IMR-90 (cell line): Measurements from ENCODE around the gene MISP3. TPM values are rescaled to one million over a fixed set of nuclear protein-coding genes. Genes with fewer than 3 reads are reported as not detected.

Source experiments
- ATAC-seq: fragments of 200-7000 bp; cut with Tn5 transposase; 2 replicates; pipeline ENCODE4 v1.9.1; 2020; ENCODE audit warnings: low read depth, mild to moderate bottlenecking, moderate library complexity
- BruUV-seq: library from RNA; stranded (reverse); fragments of 400-500 nt; replicated peaks from 2 replicates; lab custom pipeline; 2021; lab: Mats Ljungman, UMichigan
- CTCF ChIA-PET: fragments of 300-600 bp; formaldehyde crosslinking; extraction: SDS; loops from one replicate; lab custom pipeline; 2021; ENCODE audit warnings: antibody characterized with exemption; lab: Yijun Ruan, JAX
- POLR2A ChIA-PET: fragments of 300-600 bp; sonication (Branson Sonifier 250); formaldehyde crosslinking; loops from one replicate; lab custom pipeline; 2022; ENCODE audit warnings: antibody characterized with exemption; ENCODE audit not compliant: unreplicated experiment; lab: Charles Lee
- DNase-seq: peaks from one replicate; pipeline ENCODE4 v3.0.0; 2013
- H2AFZ ChIP-seq: replicated peaks from 2 replicates; pipeline ENCODE3; 2013; ENCODE audit warnings: low read length, mild to moderate bottlenecking; ENCODE audit not compliant: poor library complexity
- H2AK5ac ChIP-seq: 2 replicates; pipeline ENCODE4 v1.6.1; 2013; ENCODE audit warnings: low read depth, low read length, inconsistent platforms
- H2AK9ac ChIP-seq: replicated peaks from 2 replicates; pipeline ENCODE3; 2013; ENCODE audit warnings: mild to moderate bottlenecking, low read depth, low read length, moderate library complexity; ENCODE audit not compliant: poor library complexity
- H2BK120ac ChIP-seq: 2 replicates; pipeline ENCODE4 v1.6.1; 2013; ENCODE audit warnings: low read depth, low read length, inconsistent platforms
- H2BK15ac ChIP-seq: 3 replicates; pipeline ENCODE4 v1.6.1; 2013; ENCODE audit warnings: low read depth, low read length, inconsistent platforms
- H2BK20ac ChIP-seq: 2 replicates; pipeline ENCODE4 v1.6.1; 2013; ENCODE audit warnings: low read depth, mild to moderate bottlenecking, inconsistent platforms, low read length, moderate library complexity
- H2BK5ac ChIP-seq: 2 replicates; pipeline ENCODE4 v1.6.1; 2013; ENCODE audit warnings: mild to moderate bottlenecking, low read depth, low read length, inconsistent platforms; ENCODE audit not compliant: poor library complexity, severe bottlenecking
- H3K14ac ChIP-seq: replicated peaks from 2 replicates; pipeline ENCODE4 v1.6.1; 2013; ENCODE audit warnings: low read depth, low read length, inconsistent platforms
- H3K18ac ChIP-seq: 2 replicates; pipeline ENCODE4 v1.6.1; 2013; ENCODE audit warnings: low read depth, low read length, control low read depth
- H3K23ac ChIP-seq: 2 replicates; pipeline ENCODE4 v1.6.1; 2013; ENCODE audit warnings: low read depth, low read length, inconsistent platforms
- H3K27ac ChIP-seq: 2 replicates; pipeline ENCODE4 v1.5.1; 2013; ENCODE audit warnings: mild to moderate bottlenecking, control low read depth, low read length; ENCODE audit not compliant: insufficient read depth
- H3K27me3 ChIP-seq: 2 replicates; pipeline ENCODE4 v1.6.1; 2013; ENCODE audit warnings: low read length; ENCODE audit not compliant: control insufficient read depth, insufficient read depth
- H3K36me3 ChIP-seq: 2 replicates; pipeline ENCODE4 v1.6.1; 2013; ENCODE audit warnings: low read length, mixed read lengths; ENCODE audit not compliant: control insufficient read depth, insufficient read depth
- H3K4ac ChIP-seq: 2 replicates; pipeline ENCODE4 v1.6.1; 2013; ENCODE audit warnings: low read depth, low read length, inconsistent platforms
- H3K4me1 ChIP-seq: 2 replicates; pipeline ENCODE4 v1.6.1; 2013; ENCODE audit warnings: low read length, mixed read lengths; ENCODE audit not compliant: control insufficient read depth, insufficient read depth
- H3K4me2 ChIP-seq: 2 replicates; pipeline ENCODE4 v1.6.1; 2013; ENCODE audit warnings: low read depth, mild to moderate bottlenecking, control low read depth, low read length, moderate library complexity
- H3K4me3 ChIP-seq: 2 replicates; pipeline ENCODE4 v1.5.1; 2013; ENCODE audit warnings: low read depth, mild to moderate bottlenecking, control low read depth, low read length, moderate library complexity; ENCODE audit not compliant: insufficient read depth
- H3K56ac ChIP-seq: 2 replicates; pipeline ENCODE4 v1.6.1; 2013; ENCODE audit warnings: low read length, inconsistent platforms; ENCODE audit not compliant: insufficient read depth; ENCODE audit errors: extremely low read depth
- H3K79me1 ChIP-seq, 2 experiments: 2 replicates each; pipeline ENCODE4 v1.6.1; 2013; ENCODE audit warnings: low read length in 2 of 2, inconsistent platforms in 1 of 2, low read depth in 1 of 2
- H3K9ac ChIP-seq: 2 replicates; pipeline ENCODE4 v1.6.1; 2013; ENCODE audit warnings: low read depth, low read length, control low read depth
- H3K9me1 ChIP-seq: 2 replicates; pipeline ENCODE4 v1.6.1; 2013; ENCODE audit warnings: low read length, inconsistent platforms; ENCODE audit not compliant: insufficient read depth
- H3K9me3 ChIP-seq: 2 replicates; pipeline ENCODE4 v1.6.1; 2013; ENCODE audit warnings: low read length; ENCODE audit not compliant: control insufficient read depth, insufficient read depth
- H4K20me1 ChIP-seq: 2 replicates; pipeline ENCODE4 v1.6.1; 2013; ENCODE audit warnings: low read length, inconsistent platforms; ENCODE audit not compliant: insufficient read depth
- H4K5ac ChIP-seq: 2 replicates; pipeline ENCODE4 v1.6.1; 2013; ENCODE audit warnings: mild to moderate bottlenecking, low read depth, low read length, control low read depth
- H4K8ac ChIP-seq, 2 experiments: 2 replicates each; pipeline ENCODE4 v1.6.1; 2013; ENCODE audit warnings: low read depth in 2 of 2, low read length in 2 of 2, control low read depth in 1 of 2, inconsistent platforms in 1 of 2
- H4K91ac ChIP-seq: 2 replicates; pipeline ENCODE4 v1.6.1; 2013; ENCODE audit warnings: low read depth, low read length, inconsistent platforms; ENCODE audit not compliant: insufficient read depth
- CEBPB ChIP-seq: IDR thresholded peaks from 2 replicates; pipeline ENCODE4 v1.6.1; 2012; ENCODE audit warnings: low read depth, low read length, improper control_type of control experiment
- CHD1 ChIP-seq: IDR thresholded peaks from 2 replicates; pipeline ENCODE4 v1.6.1; 2012; ENCODE audit warnings: low read depth, low read length, improper control_type of control experiment
- MAFK ChIP-seq: IDR thresholded peaks from 2 replicates; pipeline ENCODE4 v1.6.1; 2012; ENCODE audit warnings: low read depth, low read length, improper control_type of control experiment
- MAZ ChIP-seq: IDR thresholded peaks from 2 replicates; pipeline ENCODE4 v1.6.1; 2012; ENCODE audit warnings: low read depth, mild to moderate bottlenecking, low read length, improper control_type of control experiment, moderate library complexity, borderline replicate concordance
- MXI1 ChIP-seq: IDR thresholded peaks from 2 replicates; pipeline ENCODE4 v1.6.1; 2012; ENCODE audit warnings: low read depth, mild to moderate bottlenecking, low read length, moderate library complexity, borderline replicate concordance
- NFE2L2 ChIP-seq: fragments of 150-350 bp; IDR thresholded peaks from 2 replicates; pipeline ENCODE4 v1.6.1; 2016; ENCODE audit warnings: low read depth, mild to moderate bottlenecking, low read length
- POLR2A ChIP-seq: IDR thresholded peaks from 2 replicates; pipeline ENCODE4 v1.6.1; 2012; ENCODE audit warnings: mild to moderate bottlenecking, low read depth, low read length
- RAD21 ChIP-seq: IDR thresholded peaks from 2 replicates; pipeline ENCODE4 v1.6.1; 2012; ENCODE audit warnings: low read length, improper control_type of control experiment
- RCOR1 ChIP-seq: IDR thresholded peaks from 2 replicates; pipeline ENCODE4 v1.6.1; 2012; ENCODE audit warnings: mild to moderate bottlenecking, low read length, improper control_type of control experiment; ENCODE audit not compliant: insufficient replicate concordance
- RFX5 ChIP-seq: IDR thresholded peaks from 2 replicates; pipeline ENCODE4 v1.8.0; 2012; ENCODE audit warnings: low read depth, mild to moderate bottlenecking, low read length, moderate library complexity
- SMC3 ChIP-seq: fragments of 150-350 bp; IDR thresholded peaks from 2 replicates; pipeline ENCODE4 v1.6.1; 2016; ENCODE audit warnings: low read depth, mild to moderate bottlenecking, antibody characterized with exemption, low read length, moderate library complexity
- WGBS, 2 experiments: methylation state at CpG; one replicate each; pipeline versions ENCODE4 v1.1.5 to v1.1.7; 2013; ENCODE audit warnings: missing lambda C conversion rate in 2 of 2; ENCODE audit not compliant: insufficient read length in 1 of 2; ENCODE audit errors: extremely low coverage in 2 of 2; 5-methylcytosine and 5-hydroxymethylcytosine counted together
- dilution Hi-C: fragments of 300-500 bp; cut with HindIII; formaldehyde crosslinking; loops from one replicate; pipeline ENCODE4 v1.14.3; 2018; ENCODE audit warnings: low sequenced_read_pairs; ENCODE audit not compliant: unreplicated experiment
- in situ Hi-C: fragments of 300-500 bp; cut with MboI; formaldehyde crosslinking; loops from 3 replicates; pipeline ENCODE4 v1.14.3; 2019; ENCODE audit warnings: low sequenced_read_pairs, inconsistent platforms, mixed read lengths
- intact Hi-C: fragments of 100-400 bp; cut with micrococcal nuclease; formaldehyde crosslinking; loops from 2 replicates; pipeline ENCODE4 v1.10.0; 2022
- polyA plus RNA-seq, 3 experiments: library from polyadenylated mRNA; depleted of rRNA; stranded (reverse); fragments of >200 nt; gene quantifications; 2 replicates each; pipeline ENCODE4 v1.2.3, GENCODE V29; 2012; ENCODE audit warnings: low replicate concordance in 1 of 3
- total RNA-seq: library from RNA; depleted of rRNA; stranded (reverse); fragments of >200 nt; gene quantifications from 2 replicates; pipeline ENCODE4 v1.2.3, GENCODE V29; 2012
- TF ChIP-seq, protein P1 (sequence below): fragments of 150-350 bp; IDR thresholded peaks from 2 replicates; pipeline ENCODE4 v1.6.1; 2017; ENCODE audit warnings: mild to moderate bottlenecking, antibody characterized with exemption, low read length, low read depth
- TF ChIP-seq, protein P2 (sequence below): fragments of 150-350 bp; IDR thresholded peaks from 2 replicates; pipeline ENCODE4 v1.6.1; 2016; ENCODE audit warnings: low read depth, mild to moderate bottlenecking, low read length, moderate library complexity, borderline replicate concordance
- TF ChIP-seq, protein P3 (sequence below): conservative IDR thresholded peaks from 2 replicates; pipeline ENCODE4 v1.5.1; 2012; ENCODE audit warnings: mild to moderate bottlenecking, low read depth, low read length, improper control_type of control experiment

Gene MISP3
- total and polyA plus RNA-seq, 2 of the 4 experiments (the other 2 are of a cell fraction): under 0.01 to 0.68 TPM

DNA sequence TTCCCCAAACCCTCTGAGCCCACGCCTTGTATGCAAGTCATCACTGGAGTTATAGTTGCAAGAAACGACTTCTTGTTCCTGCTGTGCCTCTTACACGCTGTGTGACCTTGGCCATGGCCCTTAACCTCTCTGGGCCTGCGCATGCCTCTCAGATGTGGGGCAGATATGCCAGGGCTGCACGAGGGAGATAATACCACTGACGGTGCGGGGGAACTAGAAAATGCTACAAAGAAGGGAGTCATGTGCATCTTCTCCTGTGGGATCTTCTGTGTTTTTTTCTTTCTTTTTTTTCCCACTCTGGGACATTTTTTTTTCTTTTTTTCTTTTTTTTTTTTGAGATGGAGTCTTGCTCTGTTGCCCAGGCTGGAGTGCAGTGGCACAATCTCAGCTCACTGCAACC is 22.3 kb downstream of the MISP3 start:
- no peak overlapping the region for H3K27ac ChIP-seq
- dilution Hi-C loops (no loop called here), in situ Hi-C loops (loop anchor here (25.0 kb wide), 1 partner anchor 333 kb away; the partner anchor contains the start of genes C19orf53 and MRI1), intact Hi-C loops (no loop called here)
- no peak overlapping the region for H3K4me3 ChIP-seq
- POLR2A ChIA-PET: no interaction called here
- H4K8ac ChIP-seq: no peak overlapping the region
- H3K23ac ChIP-seq: no peak overlapping the region
- TF ChIP-seq RAD21 (no peak), MXI1 (no peak), NFE2L2 (no peak), MAZ (no peak), RFX5 (no peak), CHD1 (no peak), POLR2A (no peak), SMC3 (no peak), CEBPB (no peak), MAFK (no peak), RCOR1 (no peak)
- TF ChIP-seq, protein P1, sequence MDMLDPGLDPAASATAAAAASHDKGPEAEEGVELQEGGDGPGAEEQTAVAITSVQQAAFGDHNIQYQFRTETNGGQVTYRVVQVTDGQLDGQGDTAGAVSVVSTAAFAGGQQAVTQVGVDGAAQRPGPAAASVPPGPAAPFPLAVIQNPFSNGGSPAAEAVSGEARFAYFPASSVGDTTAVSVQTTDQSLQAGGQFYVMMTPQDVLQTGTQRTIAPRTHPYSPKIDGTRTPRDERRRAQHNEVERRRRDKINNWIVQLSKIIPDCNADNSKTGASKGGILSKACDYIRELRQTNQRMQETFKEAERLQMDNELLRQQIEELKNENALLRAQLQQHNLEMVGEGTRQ: no peak
- TF ChIP-seq, protein P2, sequence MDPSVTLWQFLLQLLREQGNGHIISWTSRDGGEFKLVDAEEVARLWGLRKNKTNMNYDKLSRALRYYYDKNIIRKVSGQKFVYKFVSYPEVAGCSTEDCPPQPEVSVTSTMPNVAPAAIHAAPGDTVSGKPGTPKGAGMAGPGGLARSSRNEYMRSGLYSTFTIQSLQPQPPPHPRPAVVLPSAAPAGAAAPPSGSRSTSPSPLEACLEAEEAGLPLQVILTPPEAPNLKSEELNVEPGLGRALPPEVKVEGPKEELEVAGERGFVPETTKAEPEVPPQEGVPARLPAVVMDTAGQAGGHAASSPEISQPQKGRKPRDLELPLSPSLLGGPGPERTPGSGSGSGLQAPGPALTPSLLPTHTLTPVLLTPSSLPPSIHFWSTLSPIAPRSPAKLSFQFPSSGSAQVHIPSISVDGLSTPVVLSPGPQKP: no peak
- TF ChIP-seq, protein P3, sequence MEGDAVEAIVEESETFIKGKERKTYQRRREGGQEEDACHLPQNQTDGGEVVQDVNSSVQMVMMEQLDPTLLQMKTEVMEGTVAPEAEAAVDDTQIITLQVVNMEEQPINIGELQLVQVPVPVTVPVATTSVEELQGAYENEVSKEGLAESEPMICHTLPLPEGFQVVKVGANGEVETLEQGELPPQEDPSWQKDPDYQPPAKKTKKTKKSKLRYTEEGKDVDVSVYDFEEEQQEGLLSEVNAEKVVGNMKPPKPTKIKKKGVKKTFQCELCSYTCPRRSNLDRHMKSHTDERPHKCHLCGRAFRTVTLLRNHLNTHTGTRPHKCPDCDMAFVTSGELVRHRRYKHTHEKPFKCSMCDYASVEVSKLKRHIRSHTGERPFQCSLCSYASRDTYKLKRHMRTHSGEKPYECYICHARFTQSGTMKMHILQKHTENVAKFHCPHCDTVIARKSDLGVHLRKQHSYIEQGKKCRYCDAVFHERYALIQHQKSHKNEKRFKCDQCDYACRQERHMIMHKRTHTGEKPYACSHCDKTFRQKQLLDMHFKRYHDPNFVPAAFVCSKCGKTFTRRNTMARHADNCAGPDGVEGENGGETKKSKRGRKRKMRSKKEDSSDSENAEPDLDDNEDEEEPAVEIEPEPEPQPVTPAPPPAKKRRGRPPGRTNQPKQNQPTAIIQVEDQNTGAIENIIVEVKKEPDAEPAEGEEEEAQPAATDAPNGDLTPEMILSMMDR: no peak
- no peak overlapping the region for H2AK5ac ChIP-seq
- H2BK120ac ChIP-seq: no peak overlapping the region
- no peaks in the 10 kb centered on the region; a peak in 1 of 4 replicates for H3K79me1 ChIP-seq
- no peaks in the 10 kb centered on the region for H3K27me3 ChIP-seq
- peaks cover 19% of the 10 kb centered on the region for H3K36me3 ChIP-seq
- DNase-seq: no peak
- BruUV-seq: no TSS peak
- H3K4me2 ChIP-seq: no peak overlapping the region
- no peaks in the 10 kb centered on the region for H4K20me1 ChIP-seq
- H2AK9ac ChIP-seq: no peak overlapping the region
- CTCF ChIA-PET: interaction anchor here (0.7 to 1.1 kb wide), 2 partner anchors 35 to 42 kb away, joined by 3 to 4 read pairs; partner anchors contain the start of gene ASF1B
- no peak overlapping the region for H3K14ac ChIP-seq
- 100% methylated on average over 2 of the region's 7 CpGs; no CpG with 5 or more reads in 1 of the 2 experiments for WGBS, 2 experiments
- H2BK15ac ChIP-seq: no peak overlapping the region
- H4K5ac ChIP-seq: no peak overlapping the region
- H2BK5ac ChIP-seq: no peak overlapping the region
- H3K4me1 ChIP-seq: no peaks in the 10 kb centered on the region
- H3K9me1 ChIP-seq: peaks cover 3% of the 10 kb centered on the region; the same call in 1 of the 2 replicates
- H3K4ac ChIP-seq: no peak overlapping the region
- no peak overlapping the region for H4K91ac ChIP-seq
- H3K9me3 ChIP-seq: peaks cover 8% of the 10 kb centered on the region
- no peak overlapping the region for H3K56ac ChIP-seq
- no peak overlapping the region for H2AFZ ChIP-seq
- H3K18ac ChIP-seq: no peak overlapping the region
- H2BK20ac ChIP-seq: no peak overlapping the region
- ATAC-seq: no peak
- H3K9ac ChIP-seq: no peak overlapping the region
